Measurements from ENCODE around the gene CSH1.
"Not testable (repeated sequence)": the region's sequence is repeated elsewhere in the genome, so short reads cannot be mapped to it uniquely, and the experiment has no call there.

Gene CSH1

GRCh38 chr17:63892316-63893037 lies 3.9 kb downstream of the CSH1 start:
- H3K4me3 ChIP-seq (ENCODE audit: control insufficient read depth, low read depth, low read length); DNase-seq (ENCODE audit: low read depth): not testable (repeated sequence)
- TF ChIP-seq, protein P1, sequence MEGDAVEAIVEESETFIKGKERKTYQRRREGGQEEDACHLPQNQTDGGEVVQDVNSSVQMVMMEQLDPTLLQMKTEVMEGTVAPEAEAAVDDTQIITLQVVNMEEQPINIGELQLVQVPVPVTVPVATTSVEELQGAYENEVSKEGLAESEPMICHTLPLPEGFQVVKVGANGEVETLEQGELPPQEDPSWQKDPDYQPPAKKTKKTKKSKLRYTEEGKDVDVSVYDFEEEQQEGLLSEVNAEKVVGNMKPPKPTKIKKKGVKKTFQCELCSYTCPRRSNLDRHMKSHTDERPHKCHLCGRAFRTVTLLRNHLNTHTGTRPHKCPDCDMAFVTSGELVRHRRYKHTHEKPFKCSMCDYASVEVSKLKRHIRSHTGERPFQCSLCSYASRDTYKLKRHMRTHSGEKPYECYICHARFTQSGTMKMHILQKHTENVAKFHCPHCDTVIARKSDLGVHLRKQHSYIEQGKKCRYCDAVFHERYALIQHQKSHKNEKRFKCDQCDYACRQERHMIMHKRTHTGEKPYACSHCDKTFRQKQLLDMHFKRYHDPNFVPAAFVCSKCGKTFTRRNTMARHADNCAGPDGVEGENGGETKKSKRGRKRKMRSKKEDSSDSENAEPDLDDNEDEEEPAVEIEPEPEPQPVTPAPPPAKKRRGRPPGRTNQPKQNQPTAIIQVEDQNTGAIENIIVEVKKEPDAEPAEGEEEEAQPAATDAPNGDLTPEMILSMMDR (conservative IDR thresholded peaks at IDR 0.05; ENCODE audit: control insufficient read depth, insufficient read depth, low read depth, low read length): peak; percentile 8

DNA sequence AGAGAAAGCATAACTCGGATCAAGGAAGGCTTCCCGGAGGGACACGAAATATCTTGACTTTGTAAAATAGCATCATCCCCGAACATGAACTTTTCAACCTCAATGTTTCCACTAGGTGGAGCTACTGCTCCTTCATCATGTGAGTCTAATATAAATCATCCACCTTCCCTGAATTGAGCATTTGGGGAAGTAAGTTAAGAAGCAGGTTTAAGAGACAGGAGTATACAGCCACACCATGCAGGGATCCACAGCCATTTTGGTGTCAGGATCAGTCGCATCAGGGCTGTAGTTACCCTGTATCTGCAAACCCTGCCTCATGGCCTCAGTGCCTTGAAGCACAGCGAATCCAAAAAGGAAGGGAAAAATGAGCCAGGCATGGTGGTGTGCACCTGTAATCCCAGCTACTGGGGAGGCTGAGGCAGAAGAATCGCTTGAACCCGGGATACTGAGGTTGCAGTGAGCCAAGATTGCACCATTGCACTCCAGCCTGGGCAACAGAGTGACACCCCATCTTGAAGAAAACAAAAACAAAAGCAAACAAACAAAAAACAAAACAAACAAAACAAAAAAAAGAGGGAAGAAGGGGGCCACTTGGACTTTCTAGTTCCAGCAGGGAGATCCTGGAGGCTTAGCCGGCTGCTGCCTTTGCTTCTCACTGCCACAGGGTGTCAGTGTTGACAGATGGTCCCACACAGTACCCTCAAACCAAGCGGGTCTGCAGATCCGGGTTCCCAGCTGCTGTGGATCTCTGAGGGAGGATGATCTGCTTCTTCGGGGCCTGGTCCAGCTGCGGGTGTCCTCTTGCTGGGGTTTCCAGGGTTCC lies 7.1 kb downstream of the CSH1 start:
- DNase-seq (ENCODE audit: low read depth): peak; percentile 34

GRCh38 chr17:63885119-63885518 lies 11.3 kb downstream of the CSH1 start:
- DNase-seq (ENCODE audit: low read depth); H3K4me3 ChIP-seq (ENCODE audit: control insufficient read depth, low read depth, low read length): not testable (repeated sequence)

More for the DNA sequence above, 7.1 kb downstream of the CSH1 start:
- not testable (repeated sequence) for H3K4me3 ChIP-seq (ENCODE audit: control insufficient read depth, low read depth, low read length)
- TF ChIP-seq, protein P1 (conservative IDR thresholded peaks at IDR 0.05; ENCODE audit: control insufficient read depth, insufficient read depth, low read depth, low read length): peak; percentile 47

DNA sequence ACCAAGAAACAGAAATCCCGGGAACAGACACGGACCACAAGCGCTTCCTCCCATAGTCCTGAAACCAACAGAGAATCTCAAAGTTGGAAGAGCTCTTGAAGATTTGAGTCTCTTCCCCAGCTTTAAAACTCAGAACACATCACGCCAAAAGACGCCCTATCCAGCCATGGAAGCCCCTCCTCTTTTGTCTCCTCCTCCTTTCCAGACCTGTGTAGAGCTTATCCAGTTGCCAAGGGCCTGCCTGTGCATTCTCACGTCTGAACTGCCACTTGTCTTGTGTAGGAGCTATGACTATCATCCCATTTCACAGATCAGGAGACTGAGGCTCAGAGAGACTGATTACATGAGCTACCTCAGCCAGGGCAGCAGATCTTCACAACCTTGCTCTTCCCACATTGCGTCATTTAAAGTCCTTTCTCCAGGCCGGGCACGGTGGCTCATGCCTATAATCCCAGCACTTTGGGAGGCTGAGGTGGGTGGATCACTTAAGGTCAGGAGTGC lies 13.7 kb downstream of the CSH1 start:
- H3K4me3 ChIP-seq (ENCODE audit: control insufficient read depth, low read depth, low read length); DNase-seq (ENCODE audit: low read depth): not testable (repeated sequence)

DNA sequence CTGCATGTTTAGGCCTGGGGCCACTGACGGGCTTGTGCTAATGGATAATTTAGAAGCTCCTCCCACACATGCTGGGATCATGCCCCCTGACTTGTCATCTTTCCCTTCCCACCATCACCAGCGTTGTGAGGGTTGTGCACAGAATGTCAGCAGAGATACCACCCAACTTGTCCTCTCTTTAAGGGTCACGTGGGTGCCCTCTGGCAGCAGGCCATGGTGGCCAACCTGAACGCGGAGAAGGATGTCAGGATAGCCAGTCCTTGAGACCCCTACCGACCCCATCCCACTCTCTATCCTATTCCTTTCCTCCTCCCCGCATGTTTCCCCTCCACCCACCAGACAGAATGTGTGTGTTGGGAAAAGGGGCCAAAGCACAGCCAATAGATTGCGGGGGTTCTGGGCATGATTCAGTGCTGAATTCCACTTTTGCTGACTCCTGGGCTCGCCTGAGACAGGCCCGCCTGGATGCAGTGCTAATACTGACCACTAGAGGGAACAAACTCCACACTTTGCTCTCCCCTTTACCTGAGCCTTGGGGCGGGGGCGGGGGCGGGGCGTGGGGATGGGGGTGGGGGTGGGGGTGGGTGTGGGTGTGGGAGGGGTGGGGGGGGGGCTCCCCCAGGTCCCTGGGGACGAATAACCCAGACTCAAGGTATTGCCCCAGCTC lies 14.3 kb downstream of the CSH1 start, which contains the start of gene GH2:
TSS of gene GH2 (minus strand) at position 10 of the 667 bp plus-strand sequence. CDS start 143 bp downstream, outside the sequence.
- TF ChIP-seq, protein P1 (conservative IDR thresholded peaks at IDR 0.05; ENCODE audit: control insufficient read depth, insufficient read depth, low read depth, low read length): peak; percentile 55
- DNase-seq (ENCODE audit: low read depth): peak; percentile 61
- no peak within 1 kb of the TSS for H3K4me3 ChIP-seq (ENCODE audit: control insufficient read depth, low read depth, low read length)

- not testable (repeated sequence) for DNase-seq (ENCODE audit: low read depth)
Observed at GRCh38 chr17:63881337-63881736, 15.0 kb downstream of the CSH1 start.

GRCh38 chr17:63880706-63881105 lies 15.7 kb downstream of the CSH1 start:
- no peak for DNase-seq (ENCODE audit: low read depth)
- no peak overlapping the region for H3K4me3 ChIP-seq (ENCODE audit: control insufficient read depth, low read depth, low read length)
- TF ChIP-seq, protein P1 (conservative IDR thresholded peaks at IDR 0.05; ENCODE audit: control insufficient read depth, insufficient read depth, low read depth, low read length): no peak

More at GRCh38 chr17:63881337-63881736, 15.0 kb downstream of the CSH1 start:
- not testable (repeated sequence) for H3K4me3 ChIP-seq (ENCODE audit: control insufficient read depth, low read depth, low read length)

DNA sequence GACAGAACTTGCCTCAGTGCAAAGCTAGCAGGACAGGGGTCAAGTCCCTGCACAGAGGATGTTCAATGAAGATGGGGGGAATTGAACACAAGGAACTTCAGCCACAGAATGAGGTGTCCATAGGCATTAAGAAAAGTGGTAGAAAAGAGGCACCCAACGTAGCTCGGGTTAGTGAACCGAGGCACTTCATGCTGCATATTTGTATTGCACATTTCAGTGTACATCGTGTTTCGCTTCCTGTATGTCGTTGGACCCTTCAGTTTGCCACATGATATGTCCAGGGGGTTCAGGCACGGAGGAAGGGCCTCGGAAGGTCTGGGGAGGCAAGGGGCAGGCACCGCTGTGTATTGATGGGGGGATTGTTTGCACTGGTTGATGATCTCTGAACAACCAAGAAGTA lies 18.0 kb downstream of the CSH1 start:
- not testable (repeated sequence) for H3K4me3 ChIP-seq (ENCODE audit: control insufficient read depth, low read depth, low read length); DNase-seq (ENCODE audit: low read depth)

DNA sequence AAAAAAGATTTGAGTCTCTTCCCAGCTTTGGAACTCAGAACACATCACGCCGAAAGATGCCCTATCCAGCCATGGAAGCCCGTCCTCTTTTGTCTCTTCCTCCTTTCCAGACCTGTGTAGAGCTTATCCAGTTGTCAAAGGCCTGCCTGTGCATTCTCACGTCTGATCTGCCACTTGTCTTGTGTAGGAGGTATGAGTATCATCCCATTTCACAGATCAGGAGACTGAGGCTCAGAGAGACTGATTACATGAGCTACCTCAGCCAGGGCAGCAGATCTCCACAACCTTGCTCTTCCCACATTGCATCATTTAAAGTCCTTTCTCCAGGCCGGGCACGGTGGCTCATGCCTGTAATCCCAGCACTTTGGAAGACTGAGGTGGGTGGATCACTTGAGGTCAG lies 21.7 kb downstream of the CSH1 start:
- H3K4me3 ChIP-seq (ENCODE audit: control insufficient read depth, low read depth, low read length): not testable (repeated sequence)

DNA sequence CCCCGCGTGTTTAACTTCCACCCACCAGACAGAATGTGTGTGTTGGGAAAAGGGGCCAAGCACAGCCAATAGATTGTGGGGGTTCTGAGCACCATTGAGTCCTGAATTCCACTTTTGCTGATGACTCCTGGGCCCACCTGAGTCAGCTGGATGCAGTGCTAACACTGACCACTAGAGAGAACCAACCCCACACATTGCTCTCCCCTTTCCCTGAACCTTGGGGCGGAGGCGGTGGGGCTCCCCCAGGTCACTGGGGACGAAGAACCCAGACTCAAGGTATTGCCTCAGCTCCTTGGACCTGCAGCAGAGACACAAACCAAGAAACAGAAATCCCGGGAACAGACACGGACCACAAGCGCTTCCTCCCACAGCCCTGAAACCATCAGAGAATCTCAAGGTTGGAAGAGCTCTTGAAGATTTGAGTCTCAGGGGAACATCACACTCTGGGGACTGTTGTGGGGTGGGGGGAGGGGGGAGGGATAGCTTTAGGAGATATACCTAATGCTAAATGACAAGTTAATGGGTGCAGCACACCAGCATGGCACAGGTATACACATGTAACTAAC lies 22.2 kb downstream of the CSH1 start:
- not testable (repeated sequence) for H3K4me3 ChIP-seq (ENCODE audit: control insufficient read depth, low read depth, low read length); DNase-seq (ENCODE audit: low read depth)

More for the DNA sequence above, 21.7 kb downstream of the CSH1 start:
- not testable (repeated sequence) for DNase-seq (ENCODE audit: low read depth)

GRCh38 chr17:63873577-63873976 lies 22.8 kb downstream of the CSH1 start, which contains the start of gene CSH2:
Gene CSH2, minus strand, starts transcription at chr17:63873677. Its CDS starts 63 bp downstream, at chr17:63873614.
- H3K4me3 ChIP-seq (ENCODE audit: control insufficient read depth, low read depth, low read length); DNase-seq (ENCODE audit: low read depth): not testable (repeated sequence)
